ENCODE results near the gene ATP6V0B. TPM values are rescaled to one million over a fixed set of nuclear protein-coding genes. Genes with fewer than 3 reads are reported as not detected.
A peak's percentile ranks its signal among the peaks of the same experiment; 100 is the strongest.

The ATP6V0B gene
- total and polyA plus RNA-seq, 2 of the 13 experiments (the other 11 are each of a cell fraction or from before 2014, with no cell fraction given) = 157 to 161 TPM

GRCh38 chr1:43979528-43980254 is 4.9 kb downstream of the ATP6V0B start (continued):
- 0 out of 2 replicates have a peak, but pooled peaks have one; percentile 28 for TF ChIP-seq NR2C2 (CRISPR knock-in tag; IDR thresholded peaks at IDR 0.05; ENCODE audit: borderline replicate concordance)
- no peak for TF ChIP-seq HDAC6 (IDR thresholded peaks at IDR 0.05; ENCODE audit: low read depth, low read length)
- TF ChIP-seq MNT (IDR thresholded peaks at IDR 0.05) = peak; percentile 75
- peak; percentile 74 for TF ChIP-seq KDM2A (CRISPR knock-in tag; IDR thresholded peaks at IDR 0.05; ENCODE audit: borderline replicate concordance, low read depth)
- no peak for TF ChIP-seq FOXK2 (IDR thresholded peaks at IDR 0.05)
- no peak for TF ChIP-seq ZC3H13 (CRISPR knock-in tag; IDR thresholded peaks at IDR 0.05)
- TF ChIP-seq NCOR1 (IDR thresholded peaks at IDR 0.05; ENCODE audit: borderline replicate concordance, low read length) = no peak
- no peak for TF ChIP-seq ZNF550 (CRISPR knock-in tag; IDR thresholded peaks at IDR 0.05; ENCODE audit: borderline replicate concordance)
- no peak for TF ChIP-seq ZFP82 (CRISPR knock-in tag; IDR thresholded peaks at IDR 0.05; ENCODE audit: borderline replicate concordance)
- no peak for TF ChIP-seq ZNF496 (CRISPR knock-in tag; IDR thresholded peaks at IDR 0.05; ENCODE audit: insufficient replicate concordance)
- TF ChIP-seq RNF2 (conservative IDR thresholded peaks at IDR 0.05; ENCODE audit: low read depth) = no peak
- no peak for TF ChIP-seq STAG1 (CRISPR knock-in tag; IDR thresholded peaks at IDR 0.05)
- no peak for TF ChIP-seq TAF15 (IDR thresholded peaks at IDR 0.05; ENCODE audit: low read depth, low read length, poor library complexity, severe bottlenecking)
- no peak for TF ChIP-seq ZNF292 (CRISPR knock-in tag; IDR thresholded peaks at IDR 0.05; ENCODE audit: borderline replicate concordance, low read depth)
- 0 out of 2 replicates have a peak, but pooled peaks have one; percentile 58 for TF ChIP-seq ZNF891 (CRISPR knock-in tag; IDR thresholded peaks at IDR 0.05)
- no peak for TF ChIP-seq ZNF232 (CRISPR knock-in tag; IDR thresholded peaks at IDR 0.05; ENCODE audit: borderline replicate concordance)
- TF ChIP-seq ZNF839 (CRISPR knock-in tag; IDR thresholded peaks at IDR 0.05; ENCODE audit: borderline replicate concordance) = peak; percentile 67; the same call in 1 of the 2 replicates
- TF ChIP-seq HNRNPH1 (optimal IDR thresholded peaks at IDR 0.05; ENCODE audit: low read depth, low read length) = no peak
- peak; percentile 80 for TF ChIP-seq ZNF883 (CRISPR knock-in tag; IDR thresholded peaks at IDR 0.05; ENCODE audit: not compliant biosample characterization)
- TF ChIP-seq LCORL (IDR thresholded peaks at IDR 0.05) = no peak
- no peak for TF ChIP-seq LCORL (CRISPR knock-in tag; IDR thresholded peaks at IDR 0.05)
- TF ChIP-seq TCF7L2 (IDR thresholded peaks at IDR 0.05; ENCODE audit: low read depth, low read length) = no peak
- TF ChIP-seq TOPORS (CRISPR knock-in tag; IDR thresholded peaks at IDR 0.05) = 0 out of 2 replicates have a peak, but pooled peaks have one; percentile 41
- TF ChIP-seq THRA (CRISPR knock-in tag; IDR thresholded peaks at IDR 0.05; ENCODE audit: borderline replicate concordance) = no peak
- TF ChIP-seq KLF13 (CRISPR knock-in tag; IDR thresholded peaks at IDR 0.05) = 0 out of 2 replicates have a peak, but pooled peaks have one; percentile 26
- TF ChIP-seq JUND (CRISPR knock-in tag; IDR thresholded peaks at IDR 0.05) = no peak
- 0 out of 2 replicates have a peak, but pooled peaks have one; percentile 77 for TF ChIP-seq ZNF510 (CRISPR knock-in tag; IDR thresholded peaks at IDR 0.05; ENCODE audit: low read depth)
- no peak for TF ChIP-seq PHF20 (CRISPR knock-in tag; IDR thresholded peaks at IDR 0.05)
- no peak for TF ChIP-seq ZNF180 (CRISPR knock-in tag; IDR thresholded peaks at IDR 0.05; ENCODE audit: borderline replicate concordance, low read depth)
- TF ChIP-seq ZNF205 (CRISPR knock-in tag; IDR thresholded peaks at IDR 0.05) = peak; percentile 59; the same call in 1 of the 2 replicates

Data from HepG2 (cell line).